Activated T-cell treated with anti-CD3 and anti-CD28 coated beads for 1 hour (primary cell): ENCODE results near the gene VDAC1.
"Not testable (repeated sequence)": the region's sequence is repeated elsewhere in the genome, so short reads cannot be mapped to it uniquely, and the experiment has no call there.

Source experiments
- DNase-seq: peaks from one replicate; pipeline ENCODE4 v3.0.0-alpha.2; 2020; ENCODE audit warnings: low read depth

The VDAC1 gene

GRCh38 chr5:133941456-133942196, 63.1 kb downstream of the VDAC1 start:
- no peak for DNase-seq

GRCh38 chr5:133939668-133940067, 65.1 kb downstream of the VDAC1 start:
- DNase-seq = no peak

- DNase-seq = no peak
Measured at GRCh38 chr5:133938929-133939328, 65.8 kb downstream of the VDAC1 start.

GRCh38 chr5:133938039-133938821, 66.5 kb downstream of the VDAC1 start:
- no peak for DNase-seq

GRCh38 chr5:133937628-133938027, 67.1 kb downstream of the VDAC1 start:
- not testable (repeated sequence) for DNase-seq

- DNase-seq = no peak
Measured at GRCh38 chr5:133936651-133937015, 68.1 kb downstream of the VDAC1 start.

GRCh38 chr5:133935991-133936650, 68.7 kb downstream of the VDAC1 start:
- DNase-seq = not testable (repeated sequence)

GRCh38 chr5:133935667-133935940, 69.2 kb downstream of the VDAC1 start:
- no peak for DNase-seq

GRCh38 chr5:133934822-133935666, 69.7 kb downstream of the VDAC1 start:
- DNase-seq = no peak

GRCh38 chr5:133934311-133934710, 70.5 kb downstream of the VDAC1 start:
- DNase-seq = no peak

- DNase-seq = no peak
Measured at GRCh38 chr5:133933670-133934295, 71.0 kb downstream of the VDAC1 start.

- no peak for DNase-seq
Measured at GRCh38 chr5:133933169-133933509, 71.6 kb downstream of the VDAC1 start.

GRCh38 chr5:133932441-133933168, 72.2 kb downstream of the VDAC1 start:
- DNase-seq = no peak

GRCh38 chr5:133931546-133931945, 73.2 kb downstream of the VDAC1 start:
- no peak for DNase-seq

- DNase-seq = no peak
Measured at GRCh38 chr5:133930813-133931090, 74.0 kb downstream of the VDAC1 start.

- DNase-seq = peak; percentile 25
Measured at GRCh38 chr5:133930061-133930812, 74.5 kb downstream of the VDAC1 start.

GRCh38 chr5:133928587-133929393, 76.0 kb downstream of the VDAC1 start:
- no peak for DNase-seq

GRCh38 chr5:133927300-133928180, 77.2 kb downstream of the VDAC1 start:
- no peak for DNase-seq
